Naive thymus-derived CD4-positive, alpha-beta T cell (primary cell): ENCODE data around the gene TMEM271. TPM values are rescaled to one million over a fixed set of nuclear protein-coding genes. Genes with fewer than 3 reads are reported as not detected.

ENCODE experiments used
- ATAC-seq: fragments of 150-1000 bp; cut with Tn5 transposase; 2 replicates; pipeline ENCODE4 v1.10.0; 2021; ENCODE audit warnings: mild to moderate bottlenecking, moderate library complexity
- CTCF ChIA-PET: fragments of 350-600 bp; sonication (Branson Sonifier 250); formaldehyde crosslinking; loops from one replicate; lab custom pipeline; 2021; ENCODE audit warnings: antibody characterized with exemption; lab: Charles Lee
- POLR2A ChIA-PET: fragments of 350-600 bp; sonication (Branson Sonifier 250); formaldehyde crosslinking; loops from one replicate; lab custom pipeline; 2021; ENCODE audit warnings: antibody characterized with exemption, inconsistent platforms; lab: Charles Lee
- DNase-seq, 9 donors: peaks; one replicate each; pipeline versions ENCODE4 v3.0.0 to v3.0.0-alpha.2; 2020 to 2022; ENCODE audit warnings: mixed read lengths in 1 of 9
- H3K27ac ChIP-seq: one replicate; pipeline ENCODE4 v1.7.0; 2013; ENCODE audit warnings: mild to moderate bottlenecking, low read depth, low read length, moderate library complexity
- H3K27me3 ChIP-seq, 2 donors: one replicate each; pipeline ENCODE4 v1.7.0; 2013; ENCODE audit warnings: low read length in 2 of 2, mild to moderate bottlenecking in 2 of 2, moderate library complexity in 2 of 2; ENCODE audit not compliant: control insufficient read depth in 2 of 2, insufficient read depth in 2 of 2
- H3K36me3 ChIP-seq, 3 experiments: 1 replicate in 2 of 3; 2 replicates in 1 of 3; pipeline ENCODE4 v1.7.0; 2013; ENCODE audit warnings: low read length in 3 of 3, mild to moderate bottlenecking in 3 of 3, moderate library complexity in 1 of 3; ENCODE audit not compliant: insufficient read depth in 3 of 3, control insufficient read depth in 2 of 3
- H3K4me1 ChIP-seq, 2 donors: one replicate each; pipeline ENCODE4 v1.7.0; 2013; ENCODE audit warnings: low read length in 2 of 2, mild to moderate bottlenecking in 2 of 2, moderate library complexity in 1 of 2; ENCODE audit not compliant: control insufficient read depth in 2 of 2, insufficient read depth in 2 of 2
- H3K4me3 ChIP-seq: 2 replicates; pipeline ENCODE4 v1.7.0; 2013; ENCODE audit warnings: mild to moderate bottlenecking, low read length
- H3K9me3 ChIP-seq, 3 experiments: 1 replicate in 2 of 3; 2 replicates in 1 of 3; pipeline ENCODE4 v1.7.0; 2013; ENCODE audit warnings: low read length in 3 of 3; ENCODE audit not compliant: control insufficient read depth in 2 of 3
- H3K27ac Mint-ChIP-seq, 9 donors: one replicate each; pipeline ENCODE4 v1.8.0; 2020 to 2022; ENCODE audit warnings: mixed read lengths in 9 of 9, mild to moderate bottlenecking in 8 of 9, moderate library complexity in 5 of 9, inconsistent platforms in 2 of 9
- H3K27me3 Mint-ChIP-seq, 5 donors: one replicate each; pipeline ENCODE4 v1.8.0; 2021 to 2022; ENCODE audit warnings: mixed read lengths in 5 of 5, mild to moderate bottlenecking in 1 of 5
- H3K36me3 Mint-ChIP-seq, 5 donors: one replicate each; pipeline ENCODE4 v1.8.0; 2020 to 2022; ENCODE audit warnings: mixed read lengths in 5 of 5, mild to moderate bottlenecking in 3 of 5, inconsistent platforms in 1 of 5
- H3K4me1 Mint-ChIP-seq, 7 donors: one replicate each; pipeline ENCODE4 v1.8.0; 2020 to 2022; ENCODE audit warnings: mixed read lengths in 7 of 7, mild to moderate bottlenecking in 3 of 7, inconsistent platforms in 1 of 7
- H3K4me3 Mint-ChIP-seq, 10 donors: one replicate each; pipeline ENCODE4 v1.8.0; 2020 to 2022; ENCODE audit warnings: mild to moderate bottlenecking in 10 of 10, mixed read lengths in 10 of 10, moderate library complexity in 6 of 10, inconsistent platforms in 2 of 10
- H3K9me3 Mint-ChIP-seq, 11 donors: one replicate each; pipeline ENCODE4 v1.8.0; 2020 to 2022; ENCODE audit warnings: mixed read lengths in 11 of 11, mild to moderate bottlenecking in 4 of 11, inconsistent platforms in 1 of 11, moderate library complexity in 1 of 11
- intact Hi-C, 2 donors: fragments of 100-400 bp; cut with micrococcal nuclease; formaldehyde crosslinking; loops; one replicate each; pipeline ENCODE4 v1.15.1; 2023
- polyA plus RNA-seq, 2 donors: library from polyadenylated mRNA; unstranded; fragments of 300-500 nt; fragmentation: Illumina TruSeq; gene quantifications; one replicate each; pipeline ENCODE4 v1.2.3, GENCODE V29; 2021
- total RNA-seq, 6 experiments: library from RNA in 5 of 6; stranded (reverse) in 5 of 6; gene quantifications; 1 replicate in 5 of 6; 2 replicates in 1 of 6; pipeline ENCODE4 v1.2.3 and lab custom pipeline; 2021 to 2026

The TMEM271 gene
- total and polyA plus RNA-seq, 7 experiments from 2014 or later = not detected

- intact Hi-C loops = no loop called here
- Mint-ChIP-seq H3K9me3 (peaks cover 3 to 43% (median 13%) of the 10 kb centered on the region in 11 donors), H3K36me3 (peaks cover 0 to 7% (median 5%) of the 10 kb centered on the region in 5 donors), H3K27me3 (peaks cover 2 to 48% (median 41%) of the 10 kb centered on the region in 5 donors), H3K4me3 (no peak overlapping the region), H3K4me1 (peaks cover 0 to 2% (median 0%) of the 10 kb centered on the region in 7 donors), H3K27ac (no peak overlapping the region)
- Histone ChIP-seq H3K4me1 (no peaks in the 10 kb centered on the region), H3K36me3 (no peaks in the 10 kb centered on the region), H3K9me3 (peaks cover 0 to under 1% (median 0%) of the 10 kb centered on the region in 3 experiments), H3K27me3 (no peaks in the 10 kb centered on the region), H3K4me3 (no peak overlapping the region), H3K27ac (no peak overlapping the region)
- ATAC-seq = no peak
- no peak for DNase-seq
- ChIA-PET POLR2A (no interaction called here), CTCF (no interaction called here)
Measured at GRCh38 chr4:589219-589963, 13.3 kb upstream of the TMEM271 start.

GRCh38 chr4:588351-588849 is 12.3 kb upstream of the TMEM271 start:
- no peaks in the 10 kb centered on the region for H3K4me1 ChIP-seq
- peaks cover 0 to 11% (median 7%) of the 10 kb centered on the region in 5 donors for H3K36me3 Mint-ChIP-seq
- H3K36me3 ChIP-seq = no peaks in the 10 kb centered on the region
- no peak overlapping the region for H3K27ac Mint-ChIP-seq
- H3K27ac ChIP-seq = no peak overlapping the region
- H3K4me3 Mint-ChIP-seq = no peak overlapping the region
- H3K4me3 ChIP-seq = no peak overlapping the region
- no peaks in the 10 kb centered on the region for H3K27me3 ChIP-seq
- intact Hi-C loops = no loop called here
- CTCF ChIA-PET = no interaction called here
- peaks cover 0 to 7% (median 0%) of the 10 kb centered on the region in 3 experiments for H3K9me3 ChIP-seq
- peaks cover 2 to 53% (median 47%) of the 10 kb centered on the region in 5 donors for H3K27me3 Mint-ChIP-seq
- peaks cover 0 to 49% (median 16%) of the 10 kb centered on the region in 11 donors for H3K9me3 Mint-ChIP-seq
- no peak for DNase-seq
- no peak for ATAC-seq
- peaks cover 0 to 2% (median 0%) of the 10 kb centered on the region in 7 donors for H3K4me1 Mint-ChIP-seq
- POLR2A ChIA-PET = no interaction called here

GRCh38 chr4:587671-588350 is 11.7 kb upstream of the TMEM271 start:
- no peak overlapping the region for H3K4me3 Mint-ChIP-seq
- ChIA-PET CTCF (no interaction called here), POLR2A (no interaction called here)
- peaks cover 0 to 54% (median 17%) of the 10 kb centered on the region in 11 donors for H3K9me3 Mint-ChIP-seq
- Histone ChIP-seq H3K36me3 (no peaks in the 10 kb centered on the region), H3K4me3 (no peak overlapping the region), H3K9me3 (peaks cover 0 to 7% (median 0%) of the 10 kb centered on the region in 3 experiments), H3K27ac (no peak overlapping the region), H3K27me3 (no peaks in the 10 kb centered on the region), H3K4me1 (no peaks in the 10 kb centered on the region)
- H3K36me3 Mint-ChIP-seq = peaks cover 0 to 11% (median 7%) of the 10 kb centered on the region in 5 donors
- no peak for DNase-seq
- intact Hi-C loops = no loop called here
- no peak for ATAC-seq
- H3K27me3 Mint-ChIP-seq = peaks cover 2 to 53% (median 50%) of the 10 kb centered on the region in 5 donors
- peaks cover 0 to 2% (median 0%) of the 10 kb centered on the region in 7 donors for H3K4me1 Mint-ChIP-seq
- H3K27ac Mint-ChIP-seq = no peak overlapping the region

GRCh38 chr4:583820-584219 is 7.7 kb upstream of the TMEM271 start:
- Mint-ChIP-seq H3K4me1 (peaks cover 0 to 2% (median 0%) of the 10 kb centered on the region in 7 donors), H3K9me3 (peaks cover 0 to 57% (median 21%) of the 10 kb centered on the region in 11 donors), H3K4me3 (no peak overlapping the region), H3K36me3 (peaks cover 0 to 7% (median 4%) of the 10 kb centered on the region in 5 donors), H3K27me3 (peaks cover 16 to 69% (median 67%) of the 10 kb centered on the region in 5 donors), H3K27ac (no peak overlapping the region)
- ChIA-PET POLR2A (no interaction called here), CTCF (no interaction called here)
- peaks cover 0 to 7% (median 0%) of the 10 kb centered on the region in 3 experiments for H3K9me3 ChIP-seq
- H3K4me1 ChIP-seq = no peaks in the 10 kb centered on the region
- H3K4me3 ChIP-seq = no peak overlapping the region
- no peak overlapping the region for H3K27ac ChIP-seq
- DNase-seq = no peak
- no peaks in the 10 kb centered on the region for H3K36me3 ChIP-seq
- intact Hi-C loops = no loop called here
- no peak for ATAC-seq
- H3K27me3 ChIP-seq = no peaks in the 10 kb centered on the region

GRCh38 chr4:581753-582361 is 5.8 kb upstream of the TMEM271 start:
- H3K9me3 ChIP-seq = peaks cover 0 to 7% (median 0%) of the 10 kb centered on the region in 3 experiments
- peaks cover 0 to 4% of the 10 kb centered on the region in 2 donors for H3K27me3 ChIP-seq
- DNase-seq (no peak), ATAC-seq (no peak)
- no peak overlapping the region for H3K4me3 ChIP-seq
- no peak overlapping the region for H3K27ac ChIP-seq
- Mint-ChIP-seq H3K4me1 (peaks cover 0 to 10% (median 9%) of the 10 kb centered on the region in 7 donors), H3K36me3 (peaks cover 0 to 10% (median 0%) of the 10 kb centered on the region in 5 donors), H3K4me3 (no peak overlapping the region), H3K27ac (no peak overlapping the region), H3K27me3 (peaks cover 34 to 72% (median 68%) of the 10 kb centered on the region in 5 donors), H3K9me3 (peaks cover 0 to 41% (median 21%) of the 10 kb centered on the region in 11 donors)
- ChIA-PET CTCF (no interaction called here), POLR2A (no interaction called here)
- H3K36me3 ChIP-seq = no peaks in the 10 kb centered on the region
- intact Hi-C loops = no loop called here
- no peaks in the 10 kb centered on the region for H3K4me1 ChIP-seq

- Mint-ChIP-seq H3K27ac (no peak overlapping the region), H3K36me3 (peaks cover 0 to 10% (median 0%) of the 10 kb centered on the region in 5 donors), H3K4me1 (peaks cover 0 to 11% (median 10%) of the 10 kb centered on the region in 7 donors), H3K9me3 (peaks cover 0 to 36% (median 21%) of the 10 kb centered on the region in 11 donors), H3K4me3 (no peak overlapping the region), H3K27me3 (peaks cover 37 to 72% (median 66%) of the 10 kb centered on the region in 5 donors)
- ChIA-PET CTCF (no interaction called here), POLR2A (no interaction called here)
- no peak for ATAC-seq
- Histone ChIP-seq H3K4me1 (no peaks in the 10 kb centered on the region), H3K36me3 (no peaks in the 10 kb centered on the region), H3K27me3 (peaks cover 0 to 4% of the 10 kb centered on the region in 2 donors), H3K9me3 (peaks cover 0 to 7% (median 0%) of the 10 kb centered on the region in 3 experiments), H3K4me3 (no peak overlapping the region), H3K27ac (no peak overlapping the region)
- no peak for DNase-seq
- intact Hi-C loops = no loop called here
Measured at GRCh38 chr4:581181-581580, 5.1 kb upstream of the TMEM271 start.
